ENCODE results near the gene NANOS2.

DNA sequence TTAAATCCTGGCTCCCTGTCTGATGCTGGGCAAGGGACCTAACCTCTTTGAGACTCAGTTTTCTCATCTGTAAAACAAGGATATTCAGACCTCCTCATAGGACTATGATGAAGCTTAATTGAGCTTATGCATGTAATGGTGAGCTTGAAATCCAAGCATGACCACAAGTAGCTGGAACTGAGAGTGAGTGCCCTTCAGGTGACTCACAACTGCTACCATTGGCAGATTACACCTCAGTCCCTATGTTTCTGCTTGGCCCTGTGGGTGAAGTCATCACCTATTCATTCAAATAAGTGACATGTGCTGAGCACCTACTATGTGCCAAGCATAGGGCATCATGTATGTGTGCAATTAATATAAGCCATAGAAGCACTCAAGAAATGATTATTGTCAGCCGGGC lies 33.3 kb upstream of the NANOS2 start:
- TF ChIP-seq POLR2A (IDR thresholded peaks at IDR 0.05): no peak
- TF ChIP-seq, protein P1, sequence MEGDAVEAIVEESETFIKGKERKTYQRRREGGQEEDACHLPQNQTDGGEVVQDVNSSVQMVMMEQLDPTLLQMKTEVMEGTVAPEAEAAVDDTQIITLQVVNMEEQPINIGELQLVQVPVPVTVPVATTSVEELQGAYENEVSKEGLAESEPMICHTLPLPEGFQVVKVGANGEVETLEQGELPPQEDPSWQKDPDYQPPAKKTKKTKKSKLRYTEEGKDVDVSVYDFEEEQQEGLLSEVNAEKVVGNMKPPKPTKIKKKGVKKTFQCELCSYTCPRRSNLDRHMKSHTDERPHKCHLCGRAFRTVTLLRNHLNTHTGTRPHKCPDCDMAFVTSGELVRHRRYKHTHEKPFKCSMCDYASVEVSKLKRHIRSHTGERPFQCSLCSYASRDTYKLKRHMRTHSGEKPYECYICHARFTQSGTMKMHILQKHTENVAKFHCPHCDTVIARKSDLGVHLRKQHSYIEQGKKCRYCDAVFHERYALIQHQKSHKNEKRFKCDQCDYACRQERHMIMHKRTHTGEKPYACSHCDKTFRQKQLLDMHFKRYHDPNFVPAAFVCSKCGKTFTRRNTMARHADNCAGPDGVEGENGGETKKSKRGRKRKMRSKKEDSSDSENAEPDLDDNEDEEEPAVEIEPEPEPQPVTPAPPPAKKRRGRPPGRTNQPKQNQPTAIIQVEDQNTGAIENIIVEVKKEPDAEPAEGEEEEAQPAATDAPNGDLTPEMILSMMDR (IDR thresholded peaks at IDR 0.05): no peak

Data from adrenal gland (tissue), 5 donors.